Fibroblast of villous mesenchyme (primary cell): ENCODE results near the gene PRRT1. TPM values are rescaled to one million over a fixed set of nuclear protein-coding genes. Genes with fewer than 3 reads are reported as not detected.
A peak's percentile ranks its signal among the peaks of the same experiment; 100 is the strongest.

Source experiments
- DNase-seq: peaks from one replicate; pipeline ENCODE4 v3.0.0-alpha.2; 2010; ENCODE audit warnings: low read depth
- H3K4me3 ChIP-seq: 2 replicates; pipeline ENCODE4 v1.5.1; 2011; ENCODE audit warnings: low read depth, mild to moderate bottlenecking, low read length
- total RNA-seq: library from RNA; depleted of rRNA; stranded (reverse); fragments of >200 nt; gene quantifications from 2 replicates; pipeline ENCODE4 v1.2.3, GENCODE V29; 2012
- TF ChIP-seq, protein P1 (sequence below): IDR thresholded peaks from 2 replicates; pipeline ENCODE4 v1.5.1; 2012; ENCODE audit warnings: low read depth, mild to moderate bottlenecking, low read length; ENCODE audit not compliant: insufficient read depth

Gene PRRT1
- total RNA-seq, 1 donor, result under 0.01 TPM

DNA sequence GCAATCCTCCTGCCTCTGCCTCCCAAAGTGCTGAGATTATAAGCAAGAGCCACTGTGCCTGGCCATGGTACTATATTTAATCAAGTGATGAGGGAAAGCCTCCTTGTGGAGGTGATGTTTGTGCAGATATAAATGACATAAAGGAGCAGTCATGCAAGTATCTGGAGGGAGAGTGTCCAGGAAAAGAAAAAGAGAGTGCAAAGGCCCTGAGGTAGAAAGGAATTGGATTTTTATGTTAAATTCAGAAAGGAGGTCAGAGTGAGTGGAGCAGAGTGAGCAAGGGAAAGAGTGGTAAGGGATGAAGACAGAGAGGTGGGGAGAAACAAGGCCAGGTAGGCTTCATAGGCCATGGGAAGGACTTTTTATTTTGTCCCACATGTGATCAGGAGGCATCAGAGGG is 14.3 kb downstream of the PRRT1 start:
- no peak for DNase-seq
- TF ChIP-seq, protein P1, sequence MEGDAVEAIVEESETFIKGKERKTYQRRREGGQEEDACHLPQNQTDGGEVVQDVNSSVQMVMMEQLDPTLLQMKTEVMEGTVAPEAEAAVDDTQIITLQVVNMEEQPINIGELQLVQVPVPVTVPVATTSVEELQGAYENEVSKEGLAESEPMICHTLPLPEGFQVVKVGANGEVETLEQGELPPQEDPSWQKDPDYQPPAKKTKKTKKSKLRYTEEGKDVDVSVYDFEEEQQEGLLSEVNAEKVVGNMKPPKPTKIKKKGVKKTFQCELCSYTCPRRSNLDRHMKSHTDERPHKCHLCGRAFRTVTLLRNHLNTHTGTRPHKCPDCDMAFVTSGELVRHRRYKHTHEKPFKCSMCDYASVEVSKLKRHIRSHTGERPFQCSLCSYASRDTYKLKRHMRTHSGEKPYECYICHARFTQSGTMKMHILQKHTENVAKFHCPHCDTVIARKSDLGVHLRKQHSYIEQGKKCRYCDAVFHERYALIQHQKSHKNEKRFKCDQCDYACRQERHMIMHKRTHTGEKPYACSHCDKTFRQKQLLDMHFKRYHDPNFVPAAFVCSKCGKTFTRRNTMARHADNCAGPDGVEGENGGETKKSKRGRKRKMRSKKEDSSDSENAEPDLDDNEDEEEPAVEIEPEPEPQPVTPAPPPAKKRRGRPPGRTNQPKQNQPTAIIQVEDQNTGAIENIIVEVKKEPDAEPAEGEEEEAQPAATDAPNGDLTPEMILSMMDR, result no peak
- H3K4me3 ChIP-seq, result no peak overlapping the region

DNA sequence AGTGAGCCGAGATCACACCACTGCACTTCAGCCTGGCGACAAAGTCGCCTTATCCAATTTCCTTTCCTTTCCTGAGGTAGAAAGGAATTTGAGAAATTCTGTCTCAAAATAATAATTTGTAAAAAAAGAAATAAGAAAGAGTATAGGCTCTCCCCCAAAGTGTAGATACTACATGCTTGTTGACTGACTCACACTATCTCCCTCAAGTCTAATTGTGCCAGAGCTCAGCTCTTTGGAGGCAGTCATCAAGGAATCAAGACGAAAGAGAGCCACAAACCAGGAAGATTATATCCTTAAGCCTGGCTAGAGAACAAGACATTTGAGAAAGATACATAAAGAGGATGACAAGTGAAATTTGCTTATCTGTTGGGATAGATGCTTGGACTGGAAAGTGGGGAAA is 18.0 kb downstream of the PRRT1 start:
- no peak for DNase-seq
- H3K4me3 ChIP-seq, result no peak overlapping the region
- TF ChIP-seq, protein P1, result no peak

DNA sequence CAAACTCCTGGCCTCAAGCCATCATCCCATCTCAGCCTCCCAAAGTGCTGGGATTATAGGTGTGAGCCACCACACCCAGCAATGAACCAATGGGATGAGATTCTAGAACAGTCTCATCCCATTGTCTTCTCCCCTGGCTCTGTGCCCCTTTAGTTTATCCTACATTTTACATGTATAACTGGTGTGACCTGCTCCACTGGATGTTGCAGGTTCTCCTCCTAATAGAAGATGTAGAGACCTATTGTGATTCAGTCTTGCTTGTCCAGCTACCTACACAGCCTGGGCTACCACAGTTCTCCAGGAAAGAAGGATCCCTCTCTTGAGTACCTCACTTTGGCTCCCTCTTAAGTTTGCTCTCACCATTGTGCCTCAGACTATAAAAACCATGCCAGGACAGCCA is 19.6 kb downstream of the PRRT1 start:
- DNase-seq, result no peak
- TF ChIP-seq, protein P1, result no peak
- H3K4me3 ChIP-seq, result no peak overlapping the region

DNA sequence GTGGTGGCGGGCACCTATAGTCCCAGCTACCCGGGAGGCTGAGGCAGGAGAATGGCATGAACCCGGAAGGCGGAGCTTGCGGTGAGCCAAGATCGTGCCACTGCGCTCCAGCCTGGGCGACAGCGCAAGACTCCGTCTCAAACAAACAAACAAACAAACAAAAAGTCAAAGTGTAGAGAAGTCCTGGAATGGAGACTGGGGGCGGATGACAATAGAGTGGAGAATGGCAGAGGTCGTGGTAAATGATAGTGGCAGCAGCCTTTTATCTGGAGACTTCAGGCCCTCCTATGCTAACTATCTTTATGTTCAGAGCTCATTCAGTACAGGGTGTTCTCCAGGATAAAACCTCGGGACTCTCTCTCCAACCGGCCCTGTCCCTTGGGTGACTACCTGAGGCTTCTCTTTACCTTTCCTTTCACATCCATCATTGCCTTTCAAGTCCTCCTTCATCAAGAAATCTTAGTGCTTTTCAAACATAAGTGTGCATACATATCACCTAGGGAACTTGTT is 20.2 kb downstream of the PRRT1 start:
- no peak for DNase-seq
- TF ChIP-seq, protein P1, result no peak
- H3K4me3 ChIP-seq, result no peak overlapping the region

DNA sequence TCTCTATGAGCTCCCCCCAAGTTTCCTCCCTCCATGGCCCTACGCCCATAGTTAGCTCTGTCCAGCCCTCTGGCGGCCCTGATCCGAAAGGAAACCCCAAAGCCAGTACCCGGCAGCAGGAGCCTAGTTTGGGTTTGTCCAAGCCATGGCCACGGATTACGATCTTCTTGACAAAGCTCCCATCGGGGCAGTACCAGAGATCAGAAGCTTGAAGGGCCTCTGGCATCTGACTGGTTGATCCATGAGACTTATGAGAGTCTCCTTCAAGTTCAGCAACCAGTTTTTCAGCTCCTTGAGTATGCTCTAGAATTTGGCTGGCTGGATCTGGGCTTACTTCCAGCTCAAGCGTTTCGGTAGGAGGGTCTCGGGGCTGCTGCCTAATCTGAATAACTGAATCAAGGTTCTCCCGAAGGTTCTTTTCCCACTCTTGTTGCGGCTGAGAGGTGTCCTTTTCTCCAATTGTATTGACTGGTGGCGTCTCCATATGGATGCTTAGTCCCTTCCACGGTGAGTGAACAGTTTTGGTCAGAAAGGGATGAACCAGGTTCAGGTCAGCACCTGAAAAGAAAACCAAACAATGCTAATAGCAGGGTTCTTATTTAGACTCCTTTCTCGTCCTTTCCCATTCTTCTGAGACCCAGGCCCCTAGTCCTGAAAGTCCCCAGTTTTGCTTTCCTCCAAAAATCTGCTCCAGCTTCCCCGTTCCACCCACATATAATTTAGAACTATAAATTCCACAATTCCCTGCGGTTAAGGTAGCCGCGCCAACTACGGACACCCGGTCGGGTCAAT is 22.2 kb downstream of the PRRT1 start:
- peak overlapping the region; percentile 84 for H3K4me3 ChIP-seq
- TF ChIP-seq, protein P1, result no peak
- no peak for DNase-seq

DNA sequence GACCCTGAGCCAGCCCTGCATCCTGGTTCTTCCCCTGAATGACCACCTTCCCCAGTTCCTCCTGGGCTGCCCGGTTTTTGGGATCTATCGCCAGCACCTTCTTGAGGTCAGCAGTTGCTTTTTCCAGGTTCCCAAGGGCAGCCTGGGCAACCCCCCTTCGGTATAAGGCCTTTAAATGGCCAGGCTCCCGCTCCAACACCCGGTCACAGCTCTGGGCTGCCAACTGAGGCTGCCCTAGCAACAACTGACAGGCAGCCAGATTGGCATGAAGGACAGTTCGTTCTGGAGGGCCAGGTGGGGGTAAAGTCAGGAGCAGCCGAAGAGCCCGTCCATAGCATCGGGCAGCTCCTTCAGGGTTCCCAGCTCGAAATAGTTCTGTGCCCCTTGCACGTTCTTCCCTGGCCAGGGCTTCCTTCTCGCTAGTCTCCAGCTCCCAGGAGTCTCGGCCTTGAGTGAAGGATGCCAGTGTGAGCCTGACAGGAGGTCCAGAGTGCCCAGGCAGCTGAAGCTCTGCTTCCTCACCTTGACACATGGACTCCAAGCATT is 22.9 kb downstream of the PRRT1 start:
- H3K4me3 ChIP-seq, result peak overlapping the region; percentile 84
- TF ChIP-seq, protein P1, result no peak
- DNase-seq, result no peak
